Stimulated activated CD4-positive, alpha-beta T cell treated with anti-CD3 and anti-CD28 coated beads, Interleukin-12 subunit alpha, Interleukin-12 subunit beta, amount 100 ng/mL, for 48 hours (primary cell): ENCODE measurements around the gene HTR1D.
"Not testable (repeated sequence)": the region's sequence is repeated elsewhere in the genome, so short reads cannot be mapped to it uniquely, and the experiment has no call there.

ENCODE experiments used
- DNase-seq, 3 donors: peaks; one replicate each; pipeline ENCODE4 v3.0.0-alpha.2; 2020; ENCODE audit warnings: low read depth in 2 of 3, low spot score in 1 of 3

The HTR1D gene

DNA sequence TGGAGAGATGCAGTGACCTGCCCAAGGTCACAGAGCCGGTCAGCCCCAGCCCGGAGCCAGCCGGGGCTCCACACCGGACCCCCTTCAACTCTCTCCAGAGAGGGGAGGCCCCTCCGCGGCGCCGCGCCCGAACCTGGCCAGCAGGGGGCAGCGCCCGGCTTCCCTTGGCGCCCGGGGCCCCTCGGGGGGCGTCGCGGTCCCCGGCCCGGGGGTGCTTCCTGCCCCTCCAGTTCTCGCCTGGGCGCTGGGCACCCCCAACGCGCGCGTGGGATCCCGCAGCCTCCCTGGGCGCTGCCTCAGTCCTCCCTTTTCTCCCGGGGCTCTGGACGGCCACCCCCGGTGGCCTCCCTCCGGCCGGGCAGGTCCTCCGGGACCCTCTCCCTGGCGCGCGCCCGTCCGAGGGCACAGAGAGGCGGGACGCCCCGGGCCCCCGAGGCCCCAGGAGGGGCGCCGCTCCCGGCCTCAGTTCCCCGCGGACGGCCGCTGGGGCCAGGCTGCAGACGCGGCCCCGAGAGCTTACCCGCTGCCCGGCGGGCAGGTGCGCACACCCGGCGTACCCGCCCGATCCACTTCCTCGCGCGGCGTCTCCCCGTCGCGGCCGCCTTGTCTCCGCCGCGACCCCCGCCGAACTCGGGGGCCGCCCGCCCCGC is 406 bp downstream of the HTR1D start:
- peak in 1 of 3 donors; percentile 6 for DNase-seq

- no peak for DNase-seq
These were observed 1.4 kb downstream of the HTR1D start for GRCh38 chr1:23215751-23216449.

DNA sequence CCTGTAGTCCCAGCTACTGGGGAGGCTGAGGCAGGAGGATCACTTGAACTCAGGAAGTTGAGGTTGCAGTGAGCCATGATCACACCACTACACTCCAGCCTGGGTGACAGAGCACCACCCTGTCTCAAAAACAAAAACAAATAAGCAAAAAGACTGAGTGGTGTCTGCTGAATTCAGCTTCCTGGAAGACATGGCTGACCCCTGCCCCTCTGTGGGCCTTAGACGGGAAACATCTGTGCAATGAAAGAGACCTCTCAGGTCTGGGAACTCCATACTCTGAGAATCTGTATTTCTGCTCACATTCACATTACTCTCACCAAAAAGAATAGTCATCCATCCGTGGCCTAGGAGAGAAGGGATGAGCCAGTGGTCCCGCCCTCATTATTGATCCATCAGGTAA is 2.0 kb downstream of the HTR1D start:
- no peak for DNase-seq

DNA sequence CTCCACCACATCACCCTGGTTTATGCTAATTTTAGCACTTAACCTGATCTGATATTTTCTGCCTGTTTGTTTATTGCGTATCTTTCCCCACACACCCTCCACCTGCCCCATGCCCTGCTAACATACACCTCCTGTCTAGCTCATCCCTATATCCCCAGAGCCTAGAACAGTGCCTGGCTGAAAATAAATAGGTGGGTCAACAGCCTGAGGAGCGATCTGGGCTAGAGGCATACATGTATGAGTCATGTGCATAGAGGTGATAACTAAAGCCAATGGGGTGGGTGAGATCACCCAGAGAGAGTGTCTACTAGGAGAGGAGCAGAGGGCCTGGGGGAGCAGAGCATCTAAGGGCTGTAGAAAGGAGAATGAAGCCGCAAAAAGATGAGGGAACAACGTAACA is 2.7 kb downstream of the HTR1D start:
- DNase-seq, result no peak

- DNase-seq, result no peak
These were observed 5.3 kb downstream of the HTR1D start for GRCh38 chr1:23211955-23212354.

- DNase-seq, result no peak
These were observed 6.3 kb downstream of the HTR1D start for GRCh38 chr1:23210963-23211362.

- no peak for DNase-seq
These were observed 6.9 kb downstream of the HTR1D start for GRCh38 chr1:23210351-23210785.

GRCh38 chr1:23209770-23210169 is 7.5 kb downstream of the HTR1D start:
- no peak for DNase-seq

GRCh38 chr1:23208527-23208926 is 8.8 kb downstream of the HTR1D start:
- no peak for DNase-seq

- not testable (repeated sequence) for DNase-seq
These were observed 9.6 kb downstream of the HTR1D start for GRCh38 chr1:23207733-23208132.

DNA sequence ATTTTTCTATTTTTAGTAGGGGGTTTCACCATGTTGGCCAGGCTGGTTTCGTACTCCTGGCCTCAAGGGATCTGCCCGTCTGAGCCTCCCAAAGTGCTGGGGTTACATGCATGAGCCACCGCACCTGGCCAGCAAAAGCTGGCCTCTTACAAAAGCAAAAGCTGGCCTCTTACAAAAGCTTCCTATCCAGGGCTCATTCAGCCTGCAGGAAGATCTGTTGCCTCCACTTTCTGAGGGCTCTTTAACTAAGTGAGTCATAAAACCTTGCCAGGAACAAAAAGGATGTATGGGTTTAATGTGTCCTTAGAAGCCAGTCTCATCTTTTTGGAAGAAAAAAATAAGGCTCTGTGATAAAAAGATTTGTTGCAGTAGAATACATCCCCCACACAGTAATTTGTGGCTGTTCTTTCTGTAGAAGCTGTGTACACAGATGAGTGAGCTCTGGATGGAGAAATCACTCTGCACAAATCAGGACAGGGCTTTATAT is 15.0 kb downstream of the HTR1D start:
- no peak for DNase-seq

GRCh38 chr1:23200883-23201282 is 16.4 kb downstream of the HTR1D start:
- no peak for DNase-seq

GRCh38 chr1:23198373-23198772 is 18.9 kb downstream of the HTR1D start:
- DNase-seq, result no peak

DNA sequence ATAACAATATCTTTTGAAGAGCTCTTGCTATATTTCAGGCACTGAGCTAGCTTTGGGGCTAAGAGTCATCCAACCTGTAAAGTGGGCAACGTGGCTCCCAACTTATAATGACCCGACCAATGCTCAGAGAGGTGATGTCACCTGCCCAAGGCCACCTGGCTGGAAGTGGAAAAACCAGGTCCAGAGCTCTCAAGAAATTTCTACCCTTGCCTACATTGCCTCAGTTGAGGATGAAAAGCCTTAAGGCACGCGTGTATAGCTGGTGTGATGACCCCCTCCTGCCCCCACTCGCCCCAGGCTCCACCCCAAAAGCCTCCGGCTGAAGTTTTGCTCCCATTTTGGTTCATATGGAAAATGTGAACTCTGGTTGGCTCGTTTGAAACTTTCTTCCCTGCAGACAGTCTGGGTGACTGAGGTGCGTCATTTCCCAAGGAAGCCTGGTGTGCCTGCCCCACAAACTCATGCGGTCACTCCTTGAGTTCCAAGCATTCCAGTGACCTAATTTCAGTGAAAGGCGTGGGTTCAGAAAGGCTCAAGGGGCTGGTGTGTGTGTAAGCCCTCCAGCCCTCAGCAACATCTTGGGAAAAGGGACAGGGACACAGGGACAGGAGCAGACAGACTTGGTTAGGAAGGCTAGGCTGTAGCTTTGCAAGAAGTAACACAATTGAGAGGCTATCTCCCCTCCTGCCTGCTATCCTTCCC is 20.5 kb downstream of the HTR1D start:
- no peak for DNase-seq

DNA sequence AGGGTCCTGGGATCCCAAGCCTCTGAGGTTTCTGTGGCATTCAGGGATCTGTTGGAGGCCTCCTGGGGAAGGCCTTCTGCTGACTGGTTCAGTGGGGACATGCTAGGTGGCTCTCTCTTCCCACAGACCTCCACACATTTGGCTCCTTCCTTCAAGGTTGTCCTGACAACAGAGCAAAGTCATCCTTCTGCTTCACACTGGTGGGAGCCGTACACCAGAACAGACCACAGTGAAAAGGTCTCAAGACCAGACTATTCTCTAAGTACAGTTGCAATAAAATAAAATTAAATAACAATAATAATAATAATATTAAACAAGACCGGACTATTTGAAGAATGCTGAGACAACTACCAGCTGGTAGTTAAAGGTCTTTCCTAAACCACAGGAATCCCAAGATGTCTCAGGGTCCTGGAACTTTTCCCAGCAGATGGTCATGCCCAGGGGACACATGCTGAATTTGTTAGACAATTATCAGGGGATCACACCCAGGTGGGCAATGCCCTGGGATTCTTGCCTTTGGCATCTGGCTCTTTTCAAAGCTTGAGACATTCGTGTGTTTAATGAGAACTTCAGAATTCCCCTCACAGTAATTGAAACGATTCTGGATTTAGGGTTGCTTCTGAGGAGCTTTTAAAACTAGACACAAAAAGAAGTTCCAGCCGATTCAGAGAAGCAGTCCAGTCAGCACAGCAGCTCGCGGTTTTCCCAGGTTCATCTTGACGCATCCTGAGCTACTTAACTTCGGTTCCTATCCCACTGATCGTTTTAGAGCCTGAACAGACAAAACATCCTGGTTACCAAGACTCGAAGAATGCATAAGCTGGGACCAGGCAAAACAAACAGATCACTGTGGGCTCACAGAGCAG is 22.9 kb downstream of the HTR1D start:
- no peak for DNase-seq

- DNase-seq, result no peak
These were observed 23.7 kb downstream of the HTR1D start for GRCh38 chr1:23193391-23194118.

DNA sequence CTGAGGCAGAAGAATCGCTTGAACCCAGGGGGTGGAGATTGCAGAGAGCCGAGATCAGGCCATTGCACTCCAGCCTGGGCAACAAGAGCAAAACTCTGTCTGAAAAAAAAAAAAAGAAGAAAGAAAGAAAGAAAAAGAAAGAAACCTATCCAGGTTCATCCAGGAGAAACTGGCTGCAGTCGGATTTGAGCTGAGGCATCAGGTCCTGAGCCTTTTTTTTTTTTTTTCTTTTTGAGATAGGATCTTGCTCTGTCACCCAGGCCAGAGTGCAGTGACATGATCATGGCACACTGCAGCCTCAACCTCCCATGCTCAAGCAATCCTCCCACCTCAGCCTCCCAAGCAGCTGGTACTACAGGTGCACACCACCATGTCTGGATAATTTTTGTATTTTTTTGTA is 26.1 kb downstream of the HTR1D start:
- DNase-seq, result no peak

DNA sequence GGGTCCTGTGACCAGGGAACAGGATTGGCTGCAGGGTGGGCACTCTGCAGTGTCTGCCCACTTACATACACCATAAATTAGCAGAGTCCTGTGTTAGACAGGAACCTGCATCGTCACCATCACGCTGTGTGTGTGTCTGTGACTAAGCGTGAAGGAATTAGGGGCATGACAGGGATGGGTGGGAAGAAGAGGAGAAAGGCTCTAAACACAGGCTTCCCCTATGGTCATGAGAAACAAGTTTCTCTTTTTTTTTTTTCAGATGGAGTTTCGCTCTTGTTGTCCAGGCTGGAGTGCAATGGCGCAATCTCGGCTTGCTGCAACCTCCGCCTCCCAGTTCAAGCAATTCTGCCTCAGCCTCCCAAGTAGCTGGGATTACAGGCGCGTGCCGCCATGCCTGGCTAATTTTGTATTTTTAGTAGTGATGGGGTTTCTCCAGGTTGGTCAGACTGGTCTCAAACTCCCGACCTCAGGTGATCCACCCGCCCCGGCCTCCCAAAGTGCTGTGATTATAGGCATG is 28.3 kb downstream of the HTR1D start:
- not testable (repeated sequence) for DNase-seq

- DNase-seq, result no peak
These were observed 28.8 kb downstream of the HTR1D start for GRCh38 chr1:23188434-23188884.

- no peak for DNase-seq
These were observed 29.7 kb downstream of the HTR1D start for GRCh38 chr1:23187637-23188036.
